Stimulated activated CD4-positive, alpha-beta T cell treated with anti-CD3 and anti-CD28 coated beads, Interleukin-12 subunit alpha, Interleukin-12 subunit beta, amount 100 ng/mL, for 4 hours (primary cell): Measurements from ENCODE around the gene CACHD1.
"Not testable (repeated sequence)": the region's sequence is repeated elsewhere in the genome, so short reads cannot be mapped to it uniquely, and the experiment has no call there.

Experiments
- DNase-seq: peaks from one replicate; pipeline ENCODE4 v3.0.0-alpha.2; 2020

Gene CACHD1

GRCh38 chr1:64498325-64498724, 28.4 kb downstream of the CACHD1 start:
- no peak for DNase-seq

GRCh38 chr1:64499011-64499410, 29.1 kb downstream of the CACHD1 start:
- DNase-seq = no peak

- DNase-seq = no peak
Measured at GRCh38 chr1:64499966-64500365, 30.0 kb downstream of the CACHD1 start.

GRCh38 chr1:64502083-64502482, 32.2 kb downstream of the CACHD1 start:
- no peak for DNase-seq

- no peak for DNase-seq
Measured at GRCh38 chr1:64502931-64503330, 33.0 kb downstream of the CACHD1 start.

- DNase-seq = peak; percentile 45
Measured at GRCh38 chr1:64505232-64505943, 35.5 kb downstream of the CACHD1 start.

- peak; percentile 4 for DNase-seq
Measured at GRCh38 chr1:64505944-64506655, 36.2 kb downstream of the CACHD1 start.

GRCh38 chr1:64508629-64509028, 38.7 kb downstream of the CACHD1 start:
- no peak for DNase-seq

GRCh38 chr1:64511044-64511443, 41.1 kb downstream of the CACHD1 start:
- no peak for DNase-seq

GRCh38 chr1:64512206-64512605, 42.3 kb downstream of the CACHD1 start:
- DNase-seq = not testable (repeated sequence)

GRCh38 chr1:64513545-64513944, 43.6 kb downstream of the CACHD1 start:
- no peak for DNase-seq

- DNase-seq = no peak
Measured at GRCh38 chr1:64514197-64514765, 44.4 kb downstream of the CACHD1 start.

- no peak for DNase-seq
Measured at GRCh38 chr1:64515427-64515826, 45.5 kb downstream of the CACHD1 start.

- DNase-seq = no peak
Measured at GRCh38 chr1:64516301-64516700, 46.4 kb downstream of the CACHD1 start.

GRCh38 chr1:64516803-64517568, 47.1 kb downstream of the CACHD1 start:
- DNase-seq = no peak

- DNase-seq = no peak
Measured at GRCh38 chr1:64517640-64518039, 47.7 kb downstream of the CACHD1 start.

- DNase-seq = no peak
Measured at GRCh38 chr1:64518692-64519481, 49.0 kb downstream of the CACHD1 start.

- no peak for DNase-seq
Measured at GRCh38 chr1:64519901-64520300, 50.0 kb downstream of the CACHD1 start.

- DNase-seq = no peak
Measured at GRCh38 chr1:64522740-64523139, 52.8 kb downstream of the CACHD1 start.

- DNase-seq = no peak
Measured at GRCh38 chr1:64523413-64524337, 53.7 kb downstream of the CACHD1 start.

GRCh38 chr1:64524614-64525013, 54.7 kb downstream of the CACHD1 start:
- DNase-seq = no peak
